Neural progenitor cell (in vitro differentiated cells): ENCODE measurements around the gene PRCP.

Source experiments
- CTCF ChIP-seq: fragments of 200-600 bp; sonication (generic); IDR thresholded peaks from 2 replicates; pipeline ENCODE4 v1.5.1; 2017; ENCODE audit warnings: antibody characterized with exemption, mild to moderate bottlenecking
- EZH2 ChIP-seq: fragments of 200-600 bp; sonication (generic); IDR thresholded peaks from 2 replicates; pipeline ENCODE4 v1.6.1; 2017; ENCODE audit warnings: antibody characterized with exemption, mild to moderate bottlenecking, moderate library complexity
- EZH2phosphoT487 ChIP-seq: fragments of 200-600 bp; sonication (generic); IDR thresholded peaks from 2 replicates; pipeline ENCODE4 v1.6.1; 2017; ENCODE audit warnings: antibody characterized with exemption

GRCh38 chr11:82857145-82857544 is 43.1 kb downstream of the PRCP start:
- no peak for TF ChIP-seq EZH2
- TF ChIP-seq CTCF = no peak
- no peak for TF ChIP-seq EZH2phosphoT487
